ENCODE results near the gene MAP4K5. TPM values are rescaled to one million over a fixed set of nuclear protein-coding genes. Genes with fewer than 3 reads are reported as not detected.

The MAP4K5 gene
- total and polyA plus RNA-seq, 2 of the 13 experiments (the other 11 are each of a cell fraction or from before 2014, with no cell fraction given) = 12.7 to 23.9 TPM

DNA sequence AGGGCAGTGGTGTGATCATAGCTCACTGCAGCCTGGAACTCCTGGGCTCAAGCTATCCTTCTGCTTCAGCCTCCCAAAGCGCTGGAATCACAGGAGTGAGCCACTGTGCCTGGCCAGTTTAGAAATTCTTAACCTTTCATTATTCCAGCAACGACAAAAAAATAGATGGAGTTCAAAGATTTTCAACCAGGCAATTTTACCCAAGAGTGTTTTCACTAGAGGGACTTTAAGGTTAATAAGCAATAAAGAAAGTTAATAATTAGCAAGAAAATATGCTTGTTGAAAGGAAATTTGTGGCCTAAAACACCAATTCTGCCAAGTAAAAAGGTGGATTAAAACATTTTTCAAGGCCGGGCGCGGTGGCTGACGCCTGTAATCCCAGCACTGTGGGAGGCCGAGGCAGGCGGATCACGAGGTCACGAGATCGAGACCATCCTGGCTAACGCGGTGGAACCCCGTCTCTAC is 150.5 kb downstream of the MAP4K5 start (continued):
- TF ChIP-seq, protein P1, sequence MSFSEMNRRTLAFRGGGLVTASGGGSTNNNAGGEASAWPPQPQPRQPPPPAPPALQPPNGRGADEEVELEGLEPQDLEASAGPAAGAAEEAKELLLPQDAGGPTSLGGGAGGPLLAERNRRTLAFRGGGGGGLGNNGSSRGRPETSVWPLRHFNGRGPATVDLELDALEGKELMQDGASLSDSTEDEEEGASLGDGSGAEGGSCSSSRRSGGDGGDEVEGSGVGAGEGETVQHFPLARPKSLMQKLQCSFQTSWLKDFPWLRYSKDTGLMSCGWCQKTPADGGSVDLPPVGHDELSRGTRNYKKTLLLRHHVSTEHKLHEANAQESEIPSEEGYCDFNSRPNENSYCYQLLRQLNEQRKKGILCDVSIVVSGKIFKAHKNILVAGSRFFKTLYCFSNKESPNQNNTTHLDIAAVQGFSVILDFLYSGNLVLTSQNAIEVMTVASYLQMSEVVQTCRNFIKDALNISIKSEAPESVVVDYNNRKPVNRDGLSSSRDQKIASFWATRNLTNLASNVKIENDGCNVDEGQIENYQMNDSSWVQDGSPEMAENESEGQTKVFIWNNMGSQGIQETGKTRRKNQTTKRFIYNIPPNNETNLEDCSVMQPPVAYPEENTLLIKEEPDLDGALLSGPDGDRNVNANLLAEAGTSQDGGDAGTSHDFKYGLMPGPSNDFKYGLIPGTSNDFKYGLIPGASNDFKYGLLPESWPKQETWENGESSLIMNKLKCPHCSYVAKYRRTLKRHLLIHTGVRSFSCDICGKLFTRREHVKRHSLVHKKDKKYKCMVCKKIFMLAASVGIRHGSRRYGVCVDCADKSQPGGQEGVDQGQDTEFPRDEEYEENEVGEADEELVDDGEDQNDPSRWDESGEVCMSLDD (CRISPR knock-in tag; IDR thresholded peaks at IDR 0.05; ENCODE audit: borderline replicate concordance) = no peak
- TF ChIP-seq ZNF317 (CRISPR knock-in tag; IDR thresholded peaks at IDR 0.05) (no peak), HOXA9 (CRISPR knock-in tag; IDR thresholded peaks at IDR 0.05; ENCODE audit: borderline replicate concordance) (no peak), PLRG1 (conservative IDR thresholded peaks at IDR 0.05) (no peak), TCF7 (IDR thresholded peaks at IDR 0.05; ENCODE audit: low read depth) (peak; percentile 42; the same call in 1 of the 2 replicates), CEBPB (IDR thresholded peaks at IDR 0.05; ENCODE audit: borderline replicate concordance, low read depth, low read length) (no peak), ZFP37 (CRISPR knock-in tag; IDR thresholded peaks at IDR 0.05; ENCODE audit: borderline replicate concordance) (no peak), SMAD9 (CRISPR knock-in tag; IDR thresholded peaks at IDR 0.05) (no peak), ZNF510 (CRISPR knock-in tag; IDR thresholded peaks at IDR 0.05; ENCODE audit: low read depth) (no peak), FOXP1 (IDR thresholded peaks at IDR 0.05) (no peak), FOXP1 (CRISPR knock-in tag; IDR thresholded peaks at IDR 0.05) (peak; percentile 27; the same call in 1 of the 2 replicates)
- TF ChIP-seq, protein P2, sequence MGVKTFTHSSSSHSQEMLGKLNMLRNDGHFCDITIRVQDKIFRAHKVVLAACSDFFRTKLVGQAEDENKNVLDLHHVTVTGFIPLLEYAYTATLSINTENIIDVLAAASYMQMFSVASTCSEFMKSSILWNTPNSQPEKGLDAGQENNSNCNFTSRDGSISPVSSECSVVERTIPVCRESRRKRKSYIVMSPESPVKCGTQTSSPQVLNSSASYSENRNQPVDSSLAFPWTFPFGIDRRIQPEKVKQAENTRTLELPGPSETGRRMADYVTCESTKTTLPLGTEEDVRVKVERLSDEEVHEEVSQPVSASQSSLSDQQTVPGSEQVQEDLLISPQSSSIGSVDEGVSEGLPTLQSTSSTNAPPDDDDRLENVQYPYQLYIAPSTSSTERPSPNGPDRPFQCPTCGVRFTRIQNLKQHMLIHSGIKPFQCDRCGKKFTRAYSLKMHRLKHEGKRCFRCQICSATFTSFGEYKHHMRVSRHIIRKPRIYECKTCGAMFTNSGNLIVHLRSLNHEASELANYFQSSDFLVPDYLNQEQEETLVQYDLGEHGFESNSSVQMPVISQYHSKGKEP (CRISPR knock-in tag; IDR thresholded peaks at IDR 0.05) = no peak
- TF ChIP-seq, protein P3, sequence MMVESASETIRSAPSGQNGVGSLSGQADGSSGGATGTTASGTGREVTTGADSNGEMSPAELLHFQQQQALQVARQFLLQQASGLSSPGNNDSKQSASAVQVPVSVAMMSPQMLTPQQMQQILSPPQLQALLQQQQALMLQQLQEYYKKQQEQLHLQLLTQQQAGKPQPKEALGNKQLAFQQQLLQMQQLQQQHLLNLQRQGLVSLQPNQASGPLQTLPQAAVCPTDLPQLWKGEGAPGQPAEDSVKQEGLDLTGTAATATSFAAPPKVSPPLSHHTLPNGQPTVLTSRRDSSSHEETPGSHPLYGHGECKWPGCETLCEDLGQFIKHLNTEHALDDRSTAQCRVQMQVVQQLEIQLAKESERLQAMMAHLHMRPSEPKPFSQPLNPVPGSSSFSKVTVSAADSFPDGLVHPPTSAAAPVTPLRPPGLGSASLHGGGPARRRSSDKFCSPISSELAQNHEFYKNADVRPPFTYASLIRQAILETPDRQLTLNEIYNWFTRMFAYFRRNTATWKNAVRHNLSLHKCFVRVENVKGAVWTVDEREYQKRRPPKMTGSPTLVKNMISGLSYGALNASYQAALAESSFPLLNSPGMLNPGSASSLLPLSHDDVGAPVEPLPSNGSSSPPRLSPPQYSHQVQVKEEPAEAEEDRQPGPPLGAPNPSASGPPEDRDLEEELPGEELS (CRISPR knock-in tag; IDR thresholded peaks at IDR 0.05) = peak; percentile 47; the same call in 1 of the 2 replicates
- TF ChIP-seq, protein P4, sequence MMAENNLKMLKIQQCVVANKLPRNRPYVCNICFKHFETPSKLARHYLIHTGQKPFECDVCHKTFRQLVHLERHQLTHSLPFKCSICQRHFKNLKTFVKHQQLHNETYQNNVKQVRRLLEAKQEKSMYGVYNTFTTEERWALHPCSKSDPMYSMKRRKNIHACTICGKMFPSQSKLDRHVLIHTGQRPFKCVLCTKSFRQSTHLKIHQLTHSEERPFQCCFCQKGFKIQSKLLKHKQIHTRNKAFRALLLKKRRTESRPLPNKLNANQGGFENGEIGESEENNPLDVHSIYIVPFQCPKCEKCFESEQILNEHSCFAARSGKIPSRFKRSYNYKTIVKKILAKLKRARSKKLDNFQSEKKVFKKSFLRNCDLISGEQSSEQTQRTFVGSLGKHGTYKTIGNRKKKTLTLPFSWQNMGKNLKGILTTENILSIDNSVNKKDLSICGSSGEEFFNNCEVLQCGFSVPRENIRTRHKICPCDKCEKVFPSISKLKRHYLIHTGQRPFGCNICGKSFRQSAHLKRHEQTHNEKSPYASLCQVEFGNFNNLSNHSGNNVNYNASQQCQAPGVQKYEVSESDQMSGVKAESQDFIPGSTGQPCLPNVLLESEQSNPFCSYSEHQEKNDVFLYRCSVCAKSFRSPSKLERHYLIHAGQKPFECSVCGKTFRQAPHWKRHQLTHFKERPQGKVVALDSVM (CRISPR knock-in tag; IDR thresholded peaks at IDR 0.05) = no peak
- TF ChIP-seq, protein P5, sequence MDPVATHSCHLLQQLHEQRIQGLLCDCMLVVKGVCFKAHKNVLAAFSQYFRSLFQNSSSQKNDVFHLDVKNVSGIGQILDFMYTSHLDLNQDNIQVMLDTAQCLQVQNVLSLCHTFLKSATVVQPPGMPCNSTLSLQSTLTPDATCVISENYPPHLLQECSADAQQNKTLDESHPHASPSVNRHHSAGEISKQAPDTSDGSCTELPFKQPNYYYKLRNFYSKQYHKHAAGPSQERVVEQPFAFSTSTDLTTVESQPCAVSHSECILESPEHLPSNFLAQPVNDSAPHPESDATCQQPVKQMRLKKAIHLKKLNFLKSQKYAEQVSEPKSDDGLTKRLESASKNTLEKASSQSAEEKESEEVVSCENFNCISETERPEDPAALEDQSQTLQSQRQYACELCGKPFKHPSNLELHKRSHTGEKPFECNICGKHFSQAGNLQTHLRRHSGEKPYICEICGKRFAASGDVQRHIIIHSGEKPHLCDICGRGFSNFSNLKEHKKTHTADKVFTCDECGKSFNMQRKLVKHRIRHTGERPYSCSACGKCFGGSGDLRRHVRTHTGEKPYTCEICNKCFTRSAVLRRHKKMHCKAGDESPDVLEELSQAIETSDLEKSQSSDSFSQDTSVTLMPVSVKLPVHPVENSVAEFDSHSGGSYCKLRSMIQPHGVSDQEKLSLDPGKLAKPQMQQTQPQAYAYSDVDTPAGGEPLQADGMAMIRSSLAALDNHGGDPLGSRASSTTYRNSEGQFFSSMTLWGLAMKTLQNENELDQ (CRISPR knock-in tag; IDR thresholded peaks at IDR 0.05; ENCODE audit: borderline replicate concordance) = no peak
- TF ChIP-seq, protein P6, sequence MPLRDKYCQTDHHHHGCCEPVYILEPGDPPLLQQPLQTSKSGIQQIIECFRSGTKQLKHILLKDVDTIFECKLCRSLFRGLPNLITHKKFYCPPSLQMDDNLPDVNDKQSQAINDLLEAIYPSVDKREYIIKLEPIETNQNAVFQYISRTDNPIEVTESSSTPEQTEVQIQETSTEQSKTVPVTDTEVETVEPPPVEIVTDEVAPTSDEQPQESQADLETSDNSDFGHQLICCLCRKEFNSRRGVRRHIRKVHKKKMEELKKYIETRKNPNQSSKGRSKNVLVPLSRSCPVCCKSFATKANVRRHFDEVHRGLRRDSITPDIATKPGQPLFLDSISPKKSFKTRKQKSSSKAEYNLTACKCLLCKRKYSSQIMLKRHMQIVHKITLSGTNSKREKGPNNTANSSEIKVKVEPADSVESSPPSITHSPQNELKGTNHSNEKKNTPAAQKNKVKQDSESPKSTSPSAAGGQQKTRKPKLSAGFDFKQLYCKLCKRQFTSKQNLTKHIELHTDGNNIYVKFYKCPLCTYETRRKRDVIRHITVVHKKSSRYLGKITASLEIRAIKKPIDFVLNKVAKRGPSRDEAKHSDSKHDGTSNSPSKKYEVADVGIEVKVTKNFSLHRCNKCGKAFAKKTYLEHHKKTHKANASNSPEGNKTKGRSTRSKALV (CRISPR knock-in tag; IDR thresholded peaks at IDR 0.05) = no peak
